H1 (cell line): Measurements from ENCODE around the gene INPP4B. TPM values are rescaled to one million over a fixed set of nuclear protein-coding genes. Genes with fewer than 3 reads are reported as not detected.

Source experiments
- CBX8 ChIP-seq: fragments of 300-800, 300-1000 bp; sonication (generic); IDR thresholded peaks from 2 replicates; pipeline ENCODE4 v1.7.1; 2016; ENCODE audit warnings: low read depth, low read length, borderline replicate concordance
- CEBPB ChIP-seq: IDR thresholded peaks from 2 replicates; pipeline ENCODE4 v1.6.1; 2012; ENCODE audit warnings: low read depth, low read length
- KDM4A ChIP-seq: IDR thresholded peaks from one replicate; pipeline ENCODE4 v1.7.1; 2012; ENCODE audit warnings: low read depth, mild to moderate bottlenecking, moderate library complexity, low read length, inconsistent platforms; ENCODE audit not compliant: severe bottlenecking
- RBBP5 ChIP-seq: IDR thresholded peaks from 2 replicates; pipeline ENCODE4 v1.7.1; 2012; ENCODE audit warnings: low read depth, mild to moderate bottlenecking, inconsistent platforms, low read length, moderate library complexity, borderline replicate concordance
- SAP30 ChIP-seq: fragments of 300-600 bp; sonication (generic); IDR thresholded peaks from 2 replicates; pipeline ENCODE4 v1.7.1; 2012; ENCODE audit warnings: low read length, moderate library complexity, mild to moderate bottlenecking, inconsistent platforms; ENCODE audit not compliant: insufficient read depth, insufficient replicate concordance
- polyA plus RNA-seq, 7 experiments: library from polyadenylated mRNA; depleted of rRNA in 3 of 7; stranded (reverse) in 5 of 7; unstranded in 2 of 7; fragments of >200 nt in 5 of 7; fragments of 200-250 nt in 2 of 7; gene quantifications; 1 replicate in 5 of 7; 2 replicates in 1 of 7; 4 replicates in 1 of 7; pipeline versions ENCODE4 v1.2.1 to v1.2.3, GENCODE V29; 2011 to 2013; ENCODE audit warnings: missing spikeins in 2 of 7, mixed read lengths in 2 of 7
- total RNA-seq: library from RNA; stranded (reverse); fragmentation: NEBNext Ultra II Directional; extraction: Animal tissue kit (Norgen Biotek cat#: 25700); gene quantifications from 2 replicates; pipeline ENCODE4 v1.2.1, GENCODE V29; 2021

Gene INPP4B
- total and polyA plus RNA-seq, 2 of the 8 experiments (the other 6 are each of a cell fraction or from before 2014, with no cell fraction given) = 0.11 to 0.54 TPM

- TF ChIP-seq CEBPB (no peak), CBX8 (no peak), RBBP5 (no peak), KDM4A (no peak), SAP30 (no peak)
Measured at GRCh38 chr4:142379277-142380051, 466.6 kb downstream of the INPP4B start (continued).
